Activated CD8-positive, alpha-beta memory T cell treated with anti-CD3 and anti-CD28 coated beads, Interleukin-2, amount 50 U/mL, for 4 hours (primary cell): Measurements from ENCODE around the gene BLVRA.
"Not testable (repeated sequence)": the region's sequence is repeated elsewhere in the genome, so short reads cannot be mapped to it uniquely, and the experiment has no call there.

Source experiments
- DNase-seq: peaks from one replicate; pipeline ENCODE4 v3.0.0-alpha.2; 2020

Gene BLVRA, protein sequence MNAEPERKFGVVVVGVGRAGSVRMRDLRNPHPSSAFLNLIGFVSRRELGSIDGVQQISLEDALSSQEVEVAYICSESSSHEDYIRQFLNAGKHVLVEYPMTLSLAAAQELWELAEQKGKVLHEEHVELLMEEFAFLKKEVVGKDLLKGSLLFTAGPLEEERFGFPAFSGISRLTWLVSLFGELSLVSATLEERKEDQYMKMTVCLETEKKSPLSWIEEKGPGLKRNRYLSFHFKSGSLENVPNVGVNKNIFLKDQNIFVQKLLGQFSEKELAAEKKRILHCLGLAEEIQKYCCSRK

GRCh38 chr7:43758029-43758821, at the start of gene BLVRA:
Gene BLVRA, plus strand, starts transcription at chr7:43758680. Its CDS starts 12,479 bp downstream, at chr7:43771159.
- peak; percentile 70 for DNase-seq

GRCh38 chr7:43711503-43711902, 47.0 kb upstream of the BLVRA start:
- DNase-seq = no peak

- DNase-seq = not testable (repeated sequence)
Observed at GRCh38 chr7:43715966-43716365, 42.5 kb upstream of the BLVRA start.

DNA sequence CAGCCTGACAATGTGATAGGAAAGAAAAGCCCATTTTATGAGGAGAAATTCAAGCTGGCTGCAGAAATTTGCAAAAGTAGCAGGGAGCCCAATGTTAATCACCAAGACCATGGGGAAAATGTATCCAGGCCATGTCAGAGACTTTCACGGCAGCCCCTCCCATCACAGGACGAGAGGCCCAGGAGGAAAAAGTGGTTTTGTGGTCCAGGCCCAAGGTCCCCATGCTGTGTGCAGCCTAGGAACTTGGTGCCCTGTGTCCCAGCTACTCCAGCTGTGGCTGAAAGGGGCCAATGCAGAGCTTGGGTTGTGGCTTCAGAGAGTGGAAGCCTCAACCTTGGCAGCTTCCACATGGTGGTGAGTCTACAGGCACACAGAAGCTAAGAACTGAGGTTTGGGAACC, 41.9 kb upstream of the BLVRA start:
- no peak for DNase-seq

GRCh38 chr7:43721193-43721806, 37.2 kb upstream of the BLVRA start:
- no peak for DNase-seq

DNA sequence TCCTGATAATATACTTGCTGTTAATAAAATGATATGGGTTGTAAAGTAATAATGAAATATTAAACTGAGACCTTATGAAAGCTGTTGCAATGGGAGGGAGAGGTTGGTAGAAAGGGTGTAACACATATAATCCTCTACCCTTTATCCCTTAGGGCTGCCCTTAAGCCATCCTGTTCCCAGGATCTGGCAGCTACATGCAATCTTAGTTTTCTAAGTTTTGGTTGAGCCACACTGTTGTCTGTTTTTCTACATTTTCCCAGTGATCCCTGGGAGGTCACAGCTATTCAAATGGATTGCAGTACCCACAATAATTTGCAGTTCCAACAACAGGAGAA, 35.5 kb upstream of the BLVRA start:
- DNase-seq = no peak

- DNase-seq = no peak
Observed at GRCh38 chr7:43725251-43725650, 33.2 kb upstream of the BLVRA start.

DNA sequence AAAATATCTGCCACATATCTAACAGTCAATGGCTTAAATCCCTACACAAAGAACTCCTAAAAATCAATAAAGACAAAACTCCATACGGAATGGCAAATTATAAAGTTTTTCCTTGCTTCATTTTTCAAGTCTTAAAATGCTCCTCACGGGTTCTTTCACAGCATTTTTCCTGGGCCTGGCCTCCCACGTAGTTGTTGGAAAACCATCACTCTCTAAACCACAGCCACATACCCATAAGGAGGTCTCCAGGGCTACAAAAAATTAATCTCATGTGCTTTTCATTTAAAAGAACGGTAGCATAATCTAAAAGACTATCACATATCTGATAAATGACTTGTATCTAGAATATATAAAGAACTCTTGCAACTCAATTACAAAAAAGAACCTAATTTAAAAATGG, 32.0 kb upstream of the BLVRA start:
- DNase-seq = no peak

DNA sequence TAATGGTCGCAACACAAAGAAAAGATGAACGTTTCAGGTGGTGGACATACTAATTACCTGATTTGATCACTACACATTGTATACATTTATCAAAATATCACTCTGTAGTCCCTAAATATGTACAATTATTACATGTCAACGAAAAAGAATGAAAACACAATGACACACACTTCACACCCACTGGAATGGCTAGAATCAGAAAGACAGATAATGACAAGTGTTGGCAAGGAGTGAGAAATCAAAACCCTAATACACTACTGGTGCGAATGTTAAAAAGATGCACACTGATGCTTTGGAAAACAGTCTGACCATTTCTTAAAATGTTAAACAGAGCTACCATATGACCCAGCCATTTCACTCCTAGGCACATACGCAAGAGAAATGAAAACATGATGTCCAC, 31.5 kb upstream of the BLVRA start:
- DNase-seq = no peak

GRCh38 chr7:43727494-43727893, 31.0 kb upstream of the BLVRA start:
- DNase-seq = no peak

- peak; percentile 83 for DNase-seq
Observed at GRCh38 chr7:43729214-43729923, 29.1 kb upstream of the BLVRA start, which contains the start of gene COA1. Gene COA1, minus strand, starts transcription at chr7:43729523. Its CDS starts 80,909 bp downstream, at chr7:43648614.

- DNase-seq = no peak
Observed at GRCh38 chr7:43729924-43730248, 28.6 kb upstream of the BLVRA start.

GRCh38 chr7:43731494-43731893, 27.0 kb upstream of the BLVRA start:
- not testable (repeated sequence) for DNase-seq

GRCh38 chr7:43734575-43735332, 23.7 kb upstream of the BLVRA start:
- DNase-seq = not testable (repeated sequence)

GRCh38 chr7:43735403-43735801, 23.1 kb upstream of the BLVRA start:
- no peak for DNase-seq

DNA sequence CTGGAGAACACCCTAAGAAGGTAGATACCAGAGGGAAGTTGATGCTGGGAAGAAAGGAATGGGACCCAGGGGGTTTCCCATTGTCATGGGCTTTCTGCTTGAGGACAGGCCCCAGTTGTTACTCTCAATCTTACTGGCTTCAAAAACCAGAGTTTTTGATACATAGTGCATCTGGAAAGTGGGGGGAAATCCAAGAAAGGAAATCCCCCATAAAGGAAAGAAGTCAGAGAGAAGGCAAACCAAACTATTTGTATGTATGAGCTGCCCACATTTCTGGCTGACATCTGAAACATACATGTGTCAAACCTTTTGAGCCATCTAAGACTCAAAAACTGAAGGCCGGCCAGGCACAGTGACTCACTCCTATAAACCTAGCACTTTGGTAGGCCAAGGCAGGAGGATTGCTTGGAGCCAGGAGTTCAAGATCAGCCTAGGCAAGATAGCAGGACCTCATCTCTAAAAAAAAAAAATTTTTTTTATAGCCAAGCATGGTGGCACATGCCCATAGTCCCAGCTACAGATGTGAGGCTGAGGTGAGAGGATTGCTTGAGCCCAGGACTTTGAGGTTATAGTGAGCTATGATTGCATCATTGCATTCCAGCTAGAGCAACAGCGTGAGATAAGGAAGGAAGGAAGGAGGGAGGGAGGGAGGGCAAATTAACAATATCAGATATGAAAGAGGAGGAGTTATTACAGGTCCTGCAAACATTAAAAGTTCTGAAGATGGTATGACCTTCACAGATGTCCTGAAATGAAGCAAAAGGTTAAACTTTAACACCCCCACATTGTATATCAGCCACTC, 22.5 kb upstream of the BLVRA start:
- DNase-seq = no peak

DNA sequence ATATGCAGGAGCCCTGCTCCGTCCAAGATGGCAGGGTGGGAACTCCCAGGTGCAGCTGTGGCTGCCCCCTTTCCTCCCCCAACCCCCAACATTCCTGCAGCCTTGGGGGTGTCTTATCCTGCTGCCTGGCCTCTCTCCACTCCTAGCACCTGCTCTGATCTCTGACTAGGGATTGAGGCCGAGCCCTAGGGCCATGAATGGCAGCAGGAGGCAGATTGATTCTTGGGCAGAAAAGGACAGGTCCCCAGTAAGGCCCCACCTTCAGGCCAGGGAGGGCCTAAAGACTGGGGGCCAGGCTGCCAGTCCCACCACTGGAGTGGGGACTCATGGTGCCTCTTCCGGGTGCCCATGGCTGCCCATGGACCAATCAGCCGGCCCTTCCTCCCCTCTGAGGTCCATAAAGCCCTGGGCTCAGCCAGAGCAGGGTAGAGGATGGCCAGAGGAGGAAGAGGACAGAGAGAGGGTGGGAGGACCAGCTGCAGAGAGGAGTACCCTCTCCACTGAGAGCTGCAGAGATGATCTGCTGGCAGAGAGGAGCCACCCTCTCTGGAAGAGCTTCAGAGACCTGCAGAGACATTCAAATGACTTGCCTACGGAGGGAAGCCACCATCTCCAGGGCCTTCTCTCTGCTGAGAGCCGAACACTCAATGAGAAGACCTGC, 20.9 kb upstream of the BLVRA start:
- no peak for DNase-seq

DNA sequence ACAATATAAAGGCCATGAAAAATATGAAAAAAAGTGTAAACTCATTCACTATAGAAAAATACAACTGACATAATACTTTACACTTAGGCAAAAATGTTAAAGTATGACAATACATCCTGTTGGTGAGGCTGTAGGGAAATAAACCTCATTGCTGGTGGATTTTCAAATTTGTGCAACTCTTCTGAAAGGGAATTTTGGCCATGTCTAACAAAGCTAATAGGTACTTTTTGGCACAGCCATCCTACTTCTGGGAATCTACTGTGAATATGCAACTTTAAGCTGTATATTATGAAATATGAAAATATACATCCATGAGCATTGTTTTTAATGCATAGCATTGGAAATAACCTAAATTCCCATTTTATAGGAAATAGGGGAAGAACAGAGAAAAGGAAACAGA, 15.8 kb upstream of the BLVRA start:
- DNase-seq = no peak

DNA sequence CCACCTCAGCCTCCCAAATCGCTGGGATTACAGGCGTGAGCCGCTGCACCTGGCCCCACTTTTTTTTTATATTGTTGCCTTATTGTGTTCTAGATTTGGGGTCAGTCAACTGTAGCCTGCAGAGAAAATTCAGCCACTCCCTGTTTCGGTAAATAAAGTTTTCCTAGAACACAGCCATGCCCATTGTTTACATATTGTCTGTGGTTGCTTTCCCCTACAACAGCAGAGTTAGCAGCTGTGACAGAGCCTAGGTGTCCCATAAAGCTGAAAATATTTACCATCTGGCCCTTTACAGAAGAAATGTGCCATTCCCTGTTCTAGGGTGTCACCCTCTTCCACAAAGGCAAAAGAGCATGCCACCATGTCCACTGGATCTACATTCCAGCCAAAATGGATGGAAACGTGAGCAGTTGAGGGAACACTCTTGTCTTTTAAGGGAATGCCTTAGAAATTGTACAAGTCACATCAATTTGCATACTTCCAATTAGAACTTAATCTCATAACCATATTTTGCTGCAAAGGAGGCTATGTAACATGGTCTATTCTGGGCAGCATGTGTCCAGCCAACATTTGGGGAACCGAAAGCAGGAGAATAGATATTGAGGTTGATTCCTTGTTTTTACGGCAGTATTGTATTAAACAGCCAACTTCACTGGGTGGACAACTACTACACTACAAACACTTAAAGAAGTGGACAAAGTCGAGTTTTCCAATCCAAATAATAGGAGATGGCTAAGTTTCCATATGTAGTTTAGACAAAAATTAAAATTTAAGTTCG, 11.0 kb upstream of the BLVRA start:
- DNase-seq = no peak

GRCh38 chr7:43749383-43749940, 9.0 kb upstream of the BLVRA start:
- no peak for DNase-seq
